ENCODE measurements around the gene NOTUM. TPM values are rescaled to one million over a fixed set of nuclear protein-coding genes. Genes with fewer than 3 reads are reported as not detected.

NOTUM gene
- total RNA-seq, 1 experiment from 2014 or later = not detected

GRCh38 chr17:81995463-81996231 is 34.7 kb upstream of the NOTUM start:
- BruUV-seq (replicated peaks) = no TSS peak
- Mint-ChIP-seq H3K9me3 (ENCODE audit: unreplicated experiment) (no peaks in the 10 kb centered on the region), H3K4me3 (ENCODE audit: unreplicated experiment) (no peak overlapping the region), H3K27me3 (ENCODE audit: insufficient read depth, unreplicated experiment) (no peaks in the 10 kb centered on the region), H3K4me1 (ENCODE audit: insufficient read depth, unreplicated experiment) (peaks cover 11% of the 10 kb centered on the region), H3K36me3 (ENCODE audit: insufficient read depth, unreplicated experiment) (peaks cover 6% of the 10 kb centered on the region), H3K27ac (ENCODE audit: low read depth, unreplicated experiment) (no peak overlapping the region)
- intact Hi-C loops (cut with micrococcal nuclease) = no loop called here
- ChIA-PET CTCF (interaction anchor here (0.6 to 1.0 kb wide), 3 partner anchors 18 to 34 kb away, joined by 3 read pairs; no protein-coding TSS in a partner anchor), POLR2A (no interaction called here)
- no peak for DNase-seq (ENCODE audit: unreplicated experiment)
- TF ChIP-seq CTCF (IDR thresholded peaks at IDR 0.05; ENCODE audit: unreplicated experiment) = no peak

GRCh38 chr17:81994593-81995462 is 33.8 kb upstream of the NOTUM start:
- Mint-ChIP-seq H3K36me3 (ENCODE audit: insufficient read depth, unreplicated experiment) (peaks cover 10% of the 10 kb centered on the region), H3K27me3 (ENCODE audit: insufficient read depth, unreplicated experiment) (no peaks in the 10 kb centered on the region), H3K27ac (ENCODE audit: low read depth, unreplicated experiment) (no peak overlapping the region), H3K9me3 (ENCODE audit: unreplicated experiment) (no peaks in the 10 kb centered on the region), H3K4me1 (ENCODE audit: insufficient read depth, unreplicated experiment) (peaks cover 13% of the 10 kb centered on the region), H3K4me3 (ENCODE audit: unreplicated experiment) (no peak overlapping the region)
- ChIA-PET CTCF (interaction anchor here (0.9 to 1.0 kb wide), 2 partner anchors 25 to 35 kb away, joined by 3 read pairs; no protein-coding TSS in a partner anchor), POLR2A (no interaction called here)
- no peak for TF ChIP-seq CTCF (IDR thresholded peaks at IDR 0.05; ENCODE audit: unreplicated experiment)
- intact Hi-C loops (cut with micrococcal nuclease) = no loop called here
- no TSS peak for BruUV-seq (replicated peaks)
- no peak for DNase-seq (ENCODE audit: unreplicated experiment)

GRCh38 chr17:81993729-81994592 is 33.0 kb upstream of the NOTUM start:
- intact Hi-C loops (cut with micrococcal nuclease) = no loop called here
- no peak for DNase-seq (ENCODE audit: unreplicated experiment)
- no peaks in the 10 kb centered on the region for H3K9me3 Mint-ChIP-seq (ENCODE audit: unreplicated experiment)
- no peak for TF ChIP-seq CTCF (IDR thresholded peaks at IDR 0.05; ENCODE audit: unreplicated experiment)
- CTCF ChIA-PET = interaction anchor here (1.0 kb wide), 1 partner anchor 26 kb away, joined by 3 read pairs; no protein-coding TSS in a partner anchor
- H3K4me3 Mint-ChIP-seq (ENCODE audit: unreplicated experiment) = no peak overlapping the region
- POLR2A ChIA-PET = interaction anchor here (0.6 kb wide), 1 partner anchor 144 kb away, joined by 5 read pairs; no protein-coding TSS in a partner anchor
- BruUV-seq (replicated peaks) = no TSS peak
- H3K27ac Mint-ChIP-seq (ENCODE audit: low read depth, unreplicated experiment) = no peak overlapping the region
- no peaks in the 10 kb centered on the region for H3K27me3 Mint-ChIP-seq (ENCODE audit: insufficient read depth, unreplicated experiment)
- peaks cover 13% of the 10 kb centered on the region for H3K4me1 Mint-ChIP-seq (ENCODE audit: insufficient read depth, unreplicated experiment)
- peaks cover 10% of the 10 kb centered on the region for H3K36me3 Mint-ChIP-seq (ENCODE audit: insufficient read depth, unreplicated experiment)

Measured in MCF 10A (cell line).